Upper lobe of left lung (tissue), 6 donors: ENCODE data around the gene ZNF337. TPM values are rescaled to one million over a fixed set of nuclear protein-coding genes. Genes with fewer than 3 reads are reported as not detected.
A peak's percentile ranks its signal among the peaks of the same experiment; 100 is the strongest.
"Not testable (repeated sequence)": the region's sequence is repeated elsewhere in the genome, so short reads cannot be mapped to it uniquely, and the experiment has no call there.

ENCODE experiments used
- ATAC-seq, 2 donors: fragments of 200-7000 bp; cut with Tn5 transposase; one replicate each; pipeline ENCODE4 v1.9.1; 2022; ENCODE audit warnings: mild to moderate bottlenecking in 2 of 2, moderate library complexity in 2 of 2; ENCODE audit not compliant: low FRiP score in 2 of 2
- DNase-seq, 2 donors: peaks; one replicate each; pipeline ENCODE4 v3.0.0-alpha.2; 2019 to 2020
- H3K27ac ChIP-seq, 4 donors: fragments of 200-600 bp; sonication (generic); one replicate each; pipeline ENCODE4 v1.5.1; 2016 to 2019
- H3K27me3 ChIP-seq, 4 donors: fragments of 200-600 bp; sonication (generic); one replicate each; pipeline ENCODE4 v1.5.1; 2017 to 2019
- H3K36me3 ChIP-seq, 4 donors: fragments of 200-600 bp; sonication (generic); one replicate each; pipeline ENCODE4 v1.5.1; 2016 to 2019
- H3K4me1 ChIP-seq, 4 donors: fragments of 200-600 bp; sonication (generic); one replicate each; pipeline ENCODE4 v1.5.1; 2018 to 2019
- H3K4me3 ChIP-seq, 4 donors: fragments of 200-600 bp; sonication (generic); one replicate each; pipeline ENCODE4 v1.5.1; 2017 to 2019; ENCODE audit warnings: mild to moderate bottlenecking in 2 of 4, moderate library complexity in 1 of 4
- H3K9me3 ChIP-seq, 4 donors: fragments of 200-600 bp; sonication (generic); one replicate each; pipeline ENCODE4 v1.5.1; 2018 to 2019
- CTCF ChIP-seq, 6 experiments: fragments of 450-650 bp in 4 of 6; fragments of 200-600 bp in 2 of 6; sonication (generic) in 2 of 6; IDR thresholded peaks; one replicate each; pipeline ENCODE4 v1.5.1; 2016 to 2019; ENCODE audit warnings: antibody characterized with exemption in 6 of 6
- EP300 ChIP-seq, 4 donors: sonication (generic); formaldehyde crosslinking; IDR thresholded peaks; one replicate each; pipeline ENCODE4 v1.5.1; 2017; ENCODE audit warnings: antibody characterized with exemption in 4 of 4, control low read depth in 2 of 4
- POLR2A ChIP-seq, 4 donors: fragments of 450-650 bp; IDR thresholded peaks; one replicate each; pipeline ENCODE4 v1.5.1; 2016 to 2017; ENCODE audit warnings: antibody characterized with exemption in 4 of 4, mild to moderate bottlenecking in 2 of 4
- POLR2AphosphoS5 ChIP-seq, 2 donors: sonication (generic); formaldehyde crosslinking; IDR thresholded peaks; one replicate each; pipeline ENCODE4 v1.5.1; 2017; ENCODE audit warnings: antibody characterized with exemption in 2 of 2
- WGBS, 2 donors: methylation state at CpG; one replicate each; pipeline ENCODE4 v1.1.5; 2017 to 2018; 5-methylcytosine and 5-hydroxymethylcytosine counted together
- total RNA-seq, 6 donors: library from RNA; depleted of rRNA in 4 of 6; stranded (reverse); fragments of >200 nt in 4 of 6; gene quantifications; one replicate each; pipeline versions ENCODE4 v1.1.0 to v1.2.1, GENCODE V29; 2016 to 2021
- donor health status: DM: no; HTN: no; CAD: no; lungs with moderate emphysema.
- donor health status: DM: no; HTN: yes; CAD: no; lungs with severe emphysema.

ZNF337 gene
- total RNA-seq, 6 donors from 2014 or later = 10.8 to 41.9 (median 14.5) TPM

GRCh38 chr20:25725639-25726038, 29.0 kb upstream of the ZNF337 start:
- H3K27ac ChIP-seq = no peak overlapping the region
- no peak for ATAC-seq
- no peaks in the 10 kb centered on the region for H3K4me1 ChIP-seq
- H3K9me3 ChIP-seq = peaks cover 6 to 17% (median 10%) of the 10 kb centered on the region in 4 donors
- H3K36me3 ChIP-seq = no peaks in the 10 kb centered on the region
- TF ChIP-seq EP300 (IDR thresholded peaks at IDR 0.05) (no peak), POLR2AphosphoS5 (IDR thresholded peaks at IDR 0.05) (no peak), POLR2A (IDR thresholded peaks at IDR 0.05) (no peak), CTCF (IDR thresholded peaks at IDR 0.05) (no peak)
- H3K27me3 ChIP-seq = no peaks in the 10 kb centered on the region
- DNase-seq = no peak
- no peak overlapping the region for H3K4me3 ChIP-seq

GRCh38 chr20:25723975-25724374, 27.3 kb upstream of the ZNF337 start:
- TF ChIP-seq CTCF (IDR thresholded peaks at IDR 0.05) = no peak
- no peak for TF ChIP-seq EP300 (IDR thresholded peaks at IDR 0.05)
- TF ChIP-seq POLR2A (IDR thresholded peaks at IDR 0.05) = no peak
- TF ChIP-seq POLR2AphosphoS5 (IDR thresholded peaks at IDR 0.05) = no peak
- ATAC-seq = no peak
- H3K27ac ChIP-seq = no peak overlapping the region
- H3K4me1 ChIP-seq = peaks cover 0 to 6% (median 1%) of the 10 kb centered on the region in 4 donors
- DNase-seq = no peak
- H3K36me3 ChIP-seq = no peaks in the 10 kb centered on the region
- no peak overlapping the region for H3K4me3 ChIP-seq
- no peaks in the 10 kb centered on the region for H3K27me3 ChIP-seq
- peaks cover 7 to 17% (median 11%) of the 10 kb centered on the region in 4 donors for H3K9me3 ChIP-seq
- WGBS, 2 donors = 91 to 98% methylated on average over 2 of the region's 2 CpGs

DNA sequence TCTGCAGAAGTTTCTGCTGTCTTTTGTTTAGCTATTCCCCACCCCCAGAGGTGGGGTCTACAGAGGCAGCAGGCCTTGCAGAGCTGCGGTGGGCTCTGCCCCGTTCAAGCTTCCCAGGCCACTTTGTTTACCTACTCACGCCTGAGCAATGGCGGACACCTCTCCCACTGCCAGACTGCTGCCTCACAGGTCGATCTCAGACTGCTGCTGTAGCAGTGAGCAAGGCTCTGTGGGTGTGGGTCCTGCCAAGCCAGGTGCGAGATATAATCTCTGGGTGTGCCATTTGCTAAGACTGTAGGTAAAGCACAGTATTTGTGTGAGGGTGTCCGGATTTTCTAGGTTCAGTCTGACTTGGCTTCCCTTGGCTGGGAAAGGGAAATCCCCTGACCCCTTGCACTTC, 23.6 kb upstream of the ZNF337 start:
- ATAC-seq = no peak

DNA sequence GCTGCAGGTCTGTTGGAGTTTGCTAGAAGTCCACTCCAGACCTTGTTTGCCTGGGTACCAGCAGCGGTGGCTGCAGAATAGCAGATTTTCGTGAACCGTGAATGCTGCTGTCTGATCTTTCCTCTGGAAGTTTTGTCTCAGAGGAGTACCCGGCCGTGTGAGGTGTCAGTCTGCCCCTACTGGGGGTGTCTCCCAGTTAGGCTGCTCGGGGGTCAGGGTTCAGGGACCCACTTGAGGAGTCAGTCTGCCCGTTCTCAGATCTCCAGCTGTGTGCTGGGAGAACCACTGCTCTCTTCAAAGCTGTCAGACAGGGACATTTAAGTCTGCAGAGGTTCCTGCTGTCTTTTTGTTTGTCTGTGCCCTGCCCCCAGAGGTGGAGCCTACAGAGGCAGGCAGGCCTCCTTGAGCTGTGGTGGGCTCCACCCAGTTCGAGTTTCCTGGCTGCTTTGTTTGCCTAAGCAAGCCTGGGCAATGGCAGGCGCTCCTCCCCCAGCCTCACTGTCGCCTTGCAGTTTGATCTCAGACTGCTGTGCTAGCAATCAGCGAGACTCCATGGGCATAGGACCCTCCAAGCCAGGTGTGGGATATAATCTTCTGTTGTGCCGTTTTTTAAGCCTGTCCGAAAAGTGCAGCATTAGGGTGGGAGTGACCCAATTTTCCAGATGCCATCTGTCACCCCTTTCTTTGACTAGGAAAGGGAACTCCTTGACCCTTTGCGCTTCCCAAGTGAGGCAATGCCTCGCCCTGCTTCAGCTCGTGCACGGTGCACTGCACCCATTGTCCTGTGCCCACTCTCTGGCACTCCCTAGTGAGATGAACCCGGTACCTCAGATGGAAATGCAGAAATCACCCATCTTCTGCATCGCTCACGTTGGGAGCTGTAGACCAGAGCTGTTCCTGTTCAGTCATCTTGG, 22.5 kb upstream of the ZNF337 start:
- H3K4me3 ChIP-seq = peak overlapping the region in 1 of 4 donors; percentile 27
- ATAC-seq, H3K27me3 ChIP-seq, H3K4me1 ChIP-seq, H3K36me3 ChIP-seq, H3K27ac ChIP-seq, H3K9me3 ChIP-seq: not testable (repeated sequence)
- 64 to 69% methylated on average over 15 to 20 of the region's 20 CpGs for WGBS, 2 donors
- peak in 1 of 2 donors; percentile 13 for DNase-seq

More for the DNA sequence above, 23.6 kb upstream of the ZNF337 start:
- peaks cover 0 to 5% (median 0%) of the 10 kb centered on the region in 4 donors for H3K9me3 ChIP-seq
- H3K36me3 ChIP-seq = no peaks in the 10 kb centered on the region
- H3K27ac ChIP-seq = no peak overlapping the region
- no peak overlapping the region for H3K4me3 ChIP-seq
- WGBS, 2 donors = 96% methylated on average over 6 to 7 of the region's 7 CpGs
- no peak for DNase-seq
- H3K4me1 ChIP-seq = peaks cover 0 to 6% (median 1%) of the 10 kb centered on the region in 4 donors
- H3K27me3 ChIP-seq = no peaks in the 10 kb centered on the region
- TF ChIP-seq POLR2A (IDR thresholded peaks at IDR 0.05) (no peak), POLR2AphosphoS5 (IDR thresholded peaks at IDR 0.05) (no peak), EP300 (IDR thresholded peaks at IDR 0.05) (no peak), CTCF (IDR thresholded peaks at IDR 0.05) (no peak)

DNA sequence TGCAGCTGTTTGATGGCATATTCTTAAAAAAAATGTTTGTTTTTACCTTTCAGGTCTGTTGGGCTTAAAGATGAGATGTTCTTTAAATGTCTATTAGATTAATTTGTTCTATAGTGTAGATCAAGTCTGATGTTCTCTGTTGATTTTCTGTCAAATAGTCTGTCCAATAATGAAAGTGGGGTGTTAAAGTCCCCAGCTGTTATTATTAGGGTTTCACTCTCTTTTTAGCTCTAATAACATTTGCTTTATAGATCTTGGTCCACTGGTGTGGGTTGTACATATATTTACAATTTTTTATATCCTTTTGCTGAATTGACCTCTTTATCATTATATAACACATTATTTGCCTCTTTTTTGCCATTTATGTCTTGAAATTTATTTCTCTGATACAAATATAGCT, 11.0 kb upstream of the ZNF337 start:
- Histone ChIP-seq H3K4me1 (no peaks in the 10 kb centered on the region), H3K36me3 (no peaks in the 10 kb centered on the region), H3K4me3 (no peak overlapping the region), H3K27me3 (no peaks in the 10 kb centered on the region), H3K27ac (no peak overlapping the region), H3K9me3 (peaks cover 0 to 6% (median 2%) of the 10 kb centered on the region in 4 donors)
- TF ChIP-seq POLR2AphosphoS5 (IDR thresholded peaks at IDR 0.05) (no peak), CTCF (IDR thresholded peaks at IDR 0.05) (no peak), POLR2A (IDR thresholded peaks at IDR 0.05) (no peak), EP300 (IDR thresholded peaks at IDR 0.05) (no peak)
- no peak for ATAC-seq
- DNase-seq = no peak
